Measurements from ENCODE around the gene GJC1. TPM values are rescaled to one million over a fixed set of nuclear protein-coding genes. Genes with fewer than 3 reads are reported as not detected.

The GJC1 gene
- total RNA-seq, 1 donor from 2014 or later, result 43.2 TPM

- DNase-seq (ENCODE audit: low read depth), result no peak
Measured at GRCh38 chr17:44801880-44802279, 28.2 kb downstream of the GJC1 start.

- no peak for DNase-seq (ENCODE audit: low read depth)
Measured at GRCh38 chr17:44798356-44798755, 31.7 kb downstream of the GJC1 start.

- DNase-seq (ENCODE audit: low read depth), result no peak
Measured at GRCh38 chr17:44797802-44798201, 32.3 kb downstream of the GJC1 start.

- no peak for DNase-seq (ENCODE audit: low read depth)
Measured at GRCh38 chr17:44796731-44797130, 33.4 kb downstream of the GJC1 start.

- no peak for DNase-seq (ENCODE audit: low read depth)
Measured at GRCh38 chr17:44795928-44796327, 34.2 kb downstream of the GJC1 start.

GRCh38 chr17:44795421-44795820, 34.7 kb downstream of the GJC1 start:
- DNase-seq (ENCODE audit: low read depth), result no peak

GRCh38 chr17:44794851-44795413, 35.2 kb downstream of the GJC1 start:
- DNase-seq (ENCODE audit: low read depth), result peak; percentile 97

- no peak for DNase-seq (ENCODE audit: low read depth)
Measured at GRCh38 chr17:44793885-44794842, 35.9 kb downstream of the GJC1 start.

GRCh38 chr17:44792276-44792675, 37.8 kb downstream of the GJC1 start:
- DNase-seq (ENCODE audit: low read depth), result no peak

- no peak for DNase-seq (ENCODE audit: low read depth)
Measured at GRCh38 chr17:44788139-44788538, 41.9 kb downstream of the GJC1 start.

GRCh38 chr17:44787271-44787940, 42.7 kb downstream of the GJC1 start:
- DNase-seq (ENCODE audit: low read depth), result no peak

GRCh38 chr17:44786551-44787081, 43.5 kb downstream of the GJC1 start:
- no peak for DNase-seq (ENCODE audit: low read depth)

GRCh38 chr17:44785921-44786320, 44.2 kb downstream of the GJC1 start:
- DNase-seq (ENCODE audit: low read depth), result no peak

GRCh38 chr17:44782326-44782850, 47.7 kb downstream of the GJC1 start:
- DNase-seq (ENCODE audit: low read depth), result no peak

GRCh38 chr17:44781551-44782325, 48.3 kb downstream of the GJC1 start:
- DNase-seq (ENCODE audit: low read depth), result no peak

- DNase-seq (ENCODE audit: low read depth), result no peak
Measured at GRCh38 chr17:44780845-44781480, 49.1 kb downstream of the GJC1 start.

GRCh38 chr17:44780161-44780560, 49.9 kb downstream of the GJC1 start:
- no peak for DNase-seq (ENCODE audit: low read depth)

GRCh38 chr17:44779211-44780025, 50.7 kb downstream of the GJC1 start:
- DNase-seq (ENCODE audit: low read depth), result peak; percentile 27

- DNase-seq (ENCODE audit: low read depth), result no peak
Measured at GRCh38 chr17:44778656-44779210, 51.4 kb downstream of the GJC1 start.
